Keratinocyte (primary cell): ENCODE measurements around the gene WDR33. TPM values are rescaled to one million over a fixed set of nuclear protein-coding genes. Genes with fewer than 3 reads are reported as not detected.
"Not testable (repeated sequence)": the region's sequence is repeated elsewhere in the genome, so short reads cannot be mapped to it uniquely, and the experiment has no call there.

ENCODE experiments used
- DNase-seq: peaks from one replicate; pipeline ENCODE4 v3.0.0-alpha.2; 2011; ENCODE audit warnings: low read depth, missing footprints, low spot score
- FAIRE-seq: peaks from 2 replicates; lab custom pipeline; 2011; peaks lifted over from hg19 to GRCh38; lab: Jason Lieb, UNC
- H2AFZ ChIP-seq: 2 replicates; pipeline ENCODE4 v1.6.0; 2012; ENCODE audit warnings: low read length, control low read depth, inconsistent platforms; ENCODE audit not compliant: control insufficient read depth
- H3K27ac ChIP-seq: 2 replicates; pipeline ENCODE4 v1.5.1; 2011; ENCODE audit warnings: low read length; ENCODE audit not compliant: control insufficient read depth, insufficient read depth
- H3K27me3 ChIP-seq: 3 replicates; pipeline ENCODE4 v1.6.0; 2011; ENCODE audit warnings: low read length; ENCODE audit not compliant: control insufficient read depth, insufficient read depth; ENCODE audit errors: extremely low read depth
- H3K36me3 ChIP-seq, 2 experiments: 2 replicates in 1 of 2; 3 replicates in 1 of 2; pipeline ENCODE4 v1.5.1; 2011; ENCODE audit warnings: low read length in 2 of 2, mild to moderate bottlenecking in 1 of 2; ENCODE audit not compliant: control insufficient read depth in 2 of 2, insufficient read depth in 2 of 2; ENCODE audit errors: extremely low read depth in 1 of 2
- H3K4me1 ChIP-seq: 3 replicates; pipeline ENCODE4 v1.5.1; 2011; ENCODE audit warnings: low read length; ENCODE audit not compliant: control insufficient read depth, insufficient read depth; ENCODE audit errors: extremely low read depth
- H3K4me2 ChIP-seq: 3 replicates; pipeline ENCODE4 v1.6.0; 2011; ENCODE audit warnings: low read depth, low read length; ENCODE audit not compliant: control insufficient read depth, insufficient read depth; ENCODE audit errors: extremely low read depth
- H3K4me3 ChIP-seq, 3 experiments: fragments of 200-600 bp in 1 of 3; sonication (generic) in 1 of 3; 2 replicates in 2 of 3; 3 replicates in 1 of 3; pipeline ENCODE4 v1.5.1; 2011 to 2016; ENCODE audit warnings: low read length in 3 of 3, mild to moderate bottlenecking in 3 of 3, control low read depth in 2 of 3, inconsistent platforms in 1 of 3, low read depth in 1 of 3, mixed read lengths in 1 of 3, mixed run types in 1 of 3, moderate library complexity in 1 of 3; ENCODE audit not compliant: control insufficient read depth in 2 of 3, insufficient read depth in 2 of 3; ENCODE audit errors: extremely low read depth in 1 of 3
- H3K79me2 ChIP-seq: 2 replicates; pipeline ENCODE4 v1.6.0; 2012; ENCODE audit warnings: low read length; ENCODE audit not compliant: control insufficient read depth, insufficient read depth
- H3K9ac ChIP-seq: 3 replicates; pipeline ENCODE4 v1.6.0; 2011; ENCODE audit warnings: low read length; ENCODE audit not compliant: control insufficient read depth, insufficient read depth; ENCODE audit errors: extremely low read depth
- H3K9me1 ChIP-seq: 3 replicates; pipeline ENCODE4 v1.6.0; 2011; ENCODE audit warnings: low read length; ENCODE audit not compliant: control insufficient read depth, insufficient read depth; ENCODE audit errors: extremely low read depth
- H3K9me3 ChIP-seq: 2 replicates; pipeline ENCODE4 v1.5.1; 2012; ENCODE audit warnings: low read depth, low read length; ENCODE audit not compliant: control insufficient read depth
- H4K20me1 ChIP-seq: 3 replicates; pipeline ENCODE4 v1.6.0; 2011; ENCODE audit warnings: low read length; ENCODE audit not compliant: control insufficient read depth, insufficient read depth; ENCODE audit errors: extremely low read depth
- CTCF ChIP-seq, 3 experiments: IDR thresholded peaks in 1 of 3; conservative IDR thresholded peaks in 1 of 3; optimal IDR thresholded peaks in 1 of 3; 2 replicates in 2 of 3; 3 replicates in 1 of 3; pipeline versions ENCODE3 to v1.5.1; 2011; ENCODE audit warnings: low read length in 3 of 3, mild to moderate bottlenecking in 3 of 3, moderate library complexity in 2 of 3, control low read depth in 1 of 3, inconsistent platforms in 1 of 3; ENCODE audit not compliant: insufficient read depth in 2 of 3; ENCODE audit errors: extremely low read depth in 1 of 3
- EZH2 ChIP-seq: IDR thresholded peaks from one replicate; pipeline ENCODE4 v1.6.1; 2012; ENCODE audit warnings: inconsistent platforms, mild to moderate bottlenecking, low read length, moderate library complexity
- dilution Hi-C: fragments of 300-500 bp; cut with MboI; formaldehyde crosslinking; loops from one replicate; pipeline ENCODE4 v1.7.0; 2020; ENCODE audit warnings: low sequenced_read_pairs; ENCODE audit not compliant: extremely low pct_ligation_motif_present
- polyA plus RNA-seq, 5 experiments: library from polyadenylated mRNA; depleted of rRNA in 3 of 5; stranded (reverse) in 3 of 5; stranded (forward) in 1 of 5; unstranded in 1 of 5; fragments of >200 nt; gene quantifications; 1 replicate in 1 of 5; 2 replicates in 3 of 5; 3 replicates in 1 of 5; pipeline versions ENCODE4 v1.2.1 to v1.2.3, GENCODE V29; 2011 to 2012; ENCODE audit warnings: missing spikeins in 2 of 5, low read depth in 1 of 5, low replicate concordance in 1 of 5

The WDR33 gene
- polyA plus RNA-seq, 1 donor (not counting 4 experiments of a cell fraction or from before 2014, with no cell fraction given) = 44.5 TPM

- dilution Hi-C loops = no loop called here
Measured at GRCh38 chr2:127754186-127754585, 56.8 kb downstream of the WDR33 start.

GRCh38 chr2:127753374-127753773, 57.6 kb downstream of the WDR33 start:
- Histone ChIP-seq H3K79me2 (no peaks in the 10 kb centered on the region), H2AFZ (no peak overlapping the region), H3K27me3 (no peaks in the 10 kb centered on the region), H3K9ac (no peak overlapping the region), H3K9me1 (no peaks in the 10 kb centered on the region), H3K27ac (no peak overlapping the region), H3K4me3 (no peak overlapping the region), H3K4me1 (peaks cover 7% of the 10 kb centered on the region), H3K4me2 (no peak overlapping the region), H3K36me3 (no peaks in the 10 kb centered on the region), H3K9me3 (no peaks in the 10 kb centered on the region), H4K20me1 (no peaks in the 10 kb centered on the region)
- TF ChIP-seq EZH2 (no peak), CTCF (optimal IDR thresholded peaks at IDR 0.05 in 1 of 3, IDR thresholded peaks at IDR 0.05 in 1 of 3, conservative IDR thresholded peaks at IDR 0.05 in 1 of 3; ENCODE audit: extremely low read depth in 1 of 3, insufficient read depth in 2 of 3, low read length in 3 of 3) (no peak)
- dilution Hi-C loops = no loop called here
- DNase-seq (no peak), FAIRE-seq (no peak)

More at GRCh38 chr2:127754186-127754585, 56.8 kb downstream of the WDR33 start:
- Histone ChIP-seq H4K20me1 (no peaks in the 10 kb centered on the region), H2AFZ (no peak overlapping the region), H3K9ac (no peak overlapping the region), H3K9me1 (no peaks in the 10 kb centered on the region), H3K9me3 (no peaks in the 10 kb centered on the region), H3K79me2 (no peaks in the 10 kb centered on the region), H3K27ac (no peak overlapping the region), H3K4me2 (no peak overlapping the region), H3K27me3 (no peaks in the 10 kb centered on the region), H3K4me1 (peaks cover 7% of the 10 kb centered on the region), H3K36me3 (no peaks in the 10 kb centered on the region), H3K4me3 (no peak overlapping the region)
- TF ChIP-seq CTCF (optimal IDR thresholded peaks at IDR 0.05 in 1 of 3, IDR thresholded peaks at IDR 0.05 in 1 of 3, conservative IDR thresholded peaks at IDR 0.05 in 1 of 3; ENCODE audit: extremely low read depth in 1 of 3, insufficient read depth in 2 of 3, low read length in 3 of 3) (no peak), EZH2 (no peak)
- FAIRE-seq = no peak
- DNase-seq = no peak

- H3K4me2 ChIP-seq, H3K9me3 ChIP-seq, H3K27me3 ChIP-seq, H3K79me2 ChIP-seq, H3K4me1 ChIP-seq, DNase-seq, dilution Hi-C loops, H3K27ac ChIP-seq, H3K36me3 ChIP-seq, FAIRE-seq, H4K20me1 ChIP-seq, H3K4me3 ChIP-seq, H3K9me1 ChIP-seq, H2AFZ ChIP-seq, H3K9ac ChIP-seq: not testable (repeated sequence)
Measured at GRCh38 chr2:127749537-127749936, 61.4 kb downstream of the WDR33 start.
